DMS53 treated with DMSO at 0.1 percent for 48 hours (cell line): ENCODE results near the gene GALNT9.

Source experiments
- DNase-seq: peaks from one replicate; lab custom pipeline; 2025; ENCODE audit not compliant: unreplicated experiment; lab: John Stamatoyannopoulos, UW

The GALNT9 gene

GRCh38 chr12:132187646-132188450 lies 141.5 kb downstream of the GALNT9 start:
- no peak for DNase-seq

GRCh38 chr12:132186857-132187620 lies 142.3 kb downstream of the GALNT9 start:
- DNase-seq = no peak

GRCh38 chr12:132186208-132186856 lies 143.1 kb downstream of the GALNT9 start:
- no peak for DNase-seq

GRCh38 chr12:132185705-132186104 lies 143.7 kb downstream of the GALNT9 start:
- DNase-seq = no peak

- DNase-seq = no peak
These were observed 146.6 kb downstream of the GALNT9 start for GRCh38 chr12:132182711-132183365.

- DNase-seq = no peak
These were observed 147.1 kb downstream of the GALNT9 start for GRCh38 chr12:132182206-132182710.

GRCh38 chr12:132181570-132182200 lies 147.7 kb downstream of the GALNT9 start:
- DNase-seq = no peak

GRCh38 chr12:132180648-132181546 lies 148.5 kb downstream of the GALNT9 start:
- DNase-seq = no peak

- DNase-seq = no peak
These were observed 149.7 kb downstream of the GALNT9 start for GRCh38 chr12:132179431-132180362.

GRCh38 chr12:132178801-132179401 lies 150.5 kb downstream of the GALNT9 start:
- DNase-seq = peak; percentile 57

- no peak for DNase-seq
These were observed 151.1 kb downstream of the GALNT9 start for GRCh38 chr12:132178316-132178715.

- no peak for DNase-seq
These were observed 152.4 kb downstream of the GALNT9 start for GRCh38 chr12:132176920-132177551.

GRCh38 chr12:132176385-132176919 lies 152.9 kb downstream of the GALNT9 start:
- DNase-seq = no peak

- no peak for DNase-seq
These were observed 153.6 kb downstream of the GALNT9 start for GRCh38 chr12:132175496-132176384.

- no peak for DNase-seq
These were observed 154.4 kb downstream of the GALNT9 start for GRCh38 chr12:132174839-132175490.
